GM19467 (cell line): ENCODE results near the gene RPA1.
"Not testable (repeated sequence)": the region's sequence is repeated elsewhere in the genome, so short reads cannot be mapped to it uniquely, and the experiment has no call there.

ENCODE experiments used
- ATAC-seq: cut with Tn5 transposase; IDR thresholded peaks from one replicate; pipeline ENCODE4 v1.9.1; 2021; ENCODE audit warnings: mild to moderate bottlenecking, moderate library complexity; ENCODE audit not compliant: unreplicated experiment

Gene RPA1

DNA sequence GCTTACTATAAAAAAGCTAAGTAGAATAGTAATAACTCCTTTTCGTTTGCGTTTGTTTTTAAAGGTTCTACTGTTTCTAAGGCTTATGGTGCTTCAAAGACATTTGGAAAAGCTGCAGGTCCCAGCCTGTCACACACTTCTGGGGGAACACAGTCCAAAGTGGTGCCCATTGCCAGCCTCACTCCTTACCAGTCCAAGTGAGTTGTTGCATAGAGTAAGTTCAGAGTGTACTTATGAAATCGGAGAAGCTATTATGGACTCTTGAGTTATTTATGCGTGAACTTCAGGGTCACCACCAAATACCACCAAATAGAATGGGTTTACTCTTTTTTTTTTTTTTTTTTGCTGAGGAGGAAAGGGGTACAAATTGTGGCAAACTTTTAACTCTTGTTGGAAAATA is 45.8 kb downstream of the RPA1 start:
- ATAC-seq: no peak

DNA sequence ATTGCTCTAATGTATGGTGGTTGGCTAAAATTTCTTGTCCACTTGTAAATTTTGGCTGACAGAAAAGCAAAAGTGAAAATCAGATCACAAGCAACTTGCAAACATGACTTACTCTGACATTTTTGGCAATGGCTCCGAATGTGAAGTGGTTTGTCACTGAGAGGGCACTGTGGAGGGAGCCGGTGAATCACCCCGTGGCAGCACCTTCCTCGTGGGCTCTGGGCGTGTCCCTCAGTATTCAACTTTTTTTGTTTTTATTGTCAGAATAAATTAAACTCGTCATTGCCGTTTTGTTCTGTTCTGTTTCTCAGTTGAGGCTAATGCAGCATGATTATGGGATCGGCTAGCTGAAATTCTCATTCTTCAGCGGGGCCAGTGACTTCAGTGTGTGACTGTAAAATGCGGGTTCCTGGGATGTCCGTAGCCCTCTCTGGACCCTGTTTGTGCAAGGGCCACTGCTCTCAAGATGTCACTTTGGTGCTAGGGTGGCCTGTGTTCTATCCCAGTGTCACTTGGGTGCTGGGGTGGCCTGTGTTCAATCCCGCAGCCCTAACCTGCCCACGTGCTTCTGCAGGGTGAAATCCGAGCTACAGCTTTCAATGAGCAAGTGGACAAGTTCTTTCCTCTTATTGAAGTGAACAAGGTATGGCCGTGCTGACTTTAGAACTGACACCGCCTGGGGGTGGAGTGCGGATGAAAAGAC is 48.8 kb downstream of the RPA1 start:
- ATAC-seq: no peak

DNA sequence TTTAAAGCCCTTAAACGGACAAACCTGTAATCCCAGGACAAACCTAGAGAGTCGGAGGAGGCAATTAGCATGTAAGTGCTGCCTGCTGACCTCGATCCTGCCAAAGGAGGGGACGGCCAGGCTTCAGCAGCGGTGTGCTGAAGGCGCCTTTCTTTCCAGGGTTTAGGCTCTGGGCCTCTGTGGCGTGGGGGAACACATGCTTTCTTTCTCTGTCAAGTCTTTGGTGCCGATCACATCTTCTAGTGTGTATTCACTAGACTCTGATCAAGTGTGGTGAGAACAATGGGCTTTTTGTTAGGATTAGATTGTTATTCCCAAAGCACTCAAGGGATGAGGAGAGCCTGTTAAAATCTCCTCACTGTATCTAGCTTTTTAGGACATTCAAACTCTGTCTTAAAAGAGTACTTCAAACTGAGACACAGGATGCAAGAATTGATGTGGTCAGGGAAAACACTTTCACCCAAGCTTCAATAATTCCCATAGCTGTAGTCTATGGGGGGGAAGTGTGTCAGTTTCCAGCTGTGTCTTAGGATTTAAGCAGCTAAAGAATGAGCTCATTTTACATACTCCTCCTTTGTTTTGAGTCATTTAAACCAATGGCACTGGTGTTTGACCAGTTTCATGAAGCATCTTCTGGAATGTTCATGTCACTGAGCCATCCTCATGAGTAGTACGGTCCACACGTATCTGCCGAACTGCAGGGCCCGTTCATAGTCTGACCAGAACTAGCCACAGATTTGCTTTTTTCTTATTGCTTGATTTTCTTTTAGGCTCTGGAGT is 51.2 kb downstream of the RPA1 start:
- no peak for ATAC-seq

DNA sequence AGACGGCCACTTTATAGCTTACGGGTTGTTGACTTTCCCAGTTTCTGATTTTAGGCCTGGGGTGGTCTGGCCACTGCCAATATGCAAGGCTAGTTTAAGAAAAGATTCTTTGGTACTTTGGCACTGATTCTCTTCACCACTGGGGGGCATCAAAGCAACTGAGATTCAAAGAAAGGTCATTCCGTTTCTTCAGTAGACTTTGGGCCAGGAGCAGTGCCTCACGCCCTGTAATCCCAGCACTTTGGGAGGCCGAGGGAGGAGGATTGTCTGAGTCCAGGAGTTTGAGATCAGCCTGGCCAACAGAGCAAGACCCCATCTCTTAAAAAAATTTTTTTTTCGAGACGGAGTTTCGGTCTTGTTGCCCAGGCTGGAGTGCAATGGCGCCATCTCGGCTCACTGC is 53.0 kb downstream of the RPA1 start:
- ATAC-seq: no peak

DNA sequence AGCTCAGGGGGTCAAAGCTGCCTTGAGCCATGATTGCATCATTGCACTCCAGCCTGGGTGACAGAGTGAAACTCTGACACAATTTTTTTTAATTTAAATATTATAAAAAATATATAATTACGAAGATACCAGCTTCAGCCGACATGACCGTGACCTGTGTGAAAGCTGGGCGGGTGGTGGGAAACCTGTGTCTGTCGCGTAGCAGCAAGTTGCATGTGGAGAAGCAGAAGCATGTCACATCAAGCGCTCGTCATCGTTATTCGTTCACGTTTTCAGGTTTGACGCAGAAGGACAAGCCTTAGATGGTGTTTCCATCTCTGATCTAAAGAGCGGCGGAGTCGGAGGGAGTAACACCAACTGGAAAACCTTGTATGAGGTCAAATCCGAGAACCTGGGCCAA is 53.7 kb downstream of the RPA1 start:
- ATAC-seq: no peak

DNA sequence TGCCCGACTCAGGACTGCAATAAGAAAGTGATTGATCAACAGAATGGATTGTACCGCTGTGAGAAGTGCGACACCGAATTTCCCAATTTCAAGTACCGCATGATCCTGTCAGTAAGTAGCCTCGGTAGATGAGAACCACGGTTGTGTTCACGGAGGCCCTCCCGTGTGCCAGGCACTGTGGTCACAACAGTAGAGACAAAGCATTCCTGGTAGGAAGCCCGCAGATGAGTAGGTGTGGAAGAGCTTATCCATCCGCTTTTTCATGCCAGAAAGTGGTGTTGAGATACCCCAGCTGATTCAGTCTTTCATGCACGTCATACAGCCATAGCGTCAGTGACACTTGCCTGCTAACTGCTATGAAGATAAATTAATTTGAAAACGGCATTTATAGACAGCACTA is 58.9 kb downstream of the RPA1 start:
- no peak for ATAC-seq

DNA sequence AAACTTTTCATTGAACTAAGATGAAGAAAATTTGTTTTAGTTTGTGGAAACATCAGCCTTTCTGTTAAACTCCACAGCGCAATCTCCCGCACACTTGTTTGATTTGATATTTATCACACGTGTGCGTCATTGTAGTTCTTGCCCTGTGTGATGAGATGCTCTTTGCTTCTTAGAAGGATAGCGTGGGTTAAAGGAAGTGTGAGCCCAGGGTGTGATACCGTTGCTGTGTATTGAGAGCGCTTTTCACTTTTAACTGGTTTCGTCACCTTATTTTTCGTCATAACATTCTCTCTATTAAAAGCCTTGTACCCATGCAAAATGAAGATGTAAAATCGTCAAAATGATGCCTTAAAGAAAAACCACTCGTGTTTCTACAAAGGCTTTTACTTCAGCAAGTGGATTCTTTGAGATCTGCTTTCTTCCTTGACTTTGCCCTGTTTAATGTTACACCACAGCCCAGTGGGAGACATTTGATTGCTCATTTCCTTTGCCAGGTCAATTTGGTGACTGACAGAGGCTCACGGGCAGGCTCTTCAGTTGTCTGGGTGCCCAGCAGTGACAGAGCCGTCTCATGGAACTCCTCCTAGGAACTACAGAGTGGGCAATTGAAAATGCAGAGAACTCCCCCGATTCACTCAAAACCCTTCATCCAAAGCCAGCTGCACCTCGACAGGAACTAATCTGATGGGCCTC is 61.1 kb downstream of the RPA1 start:
- ATAC-seq: no peak

DNA sequence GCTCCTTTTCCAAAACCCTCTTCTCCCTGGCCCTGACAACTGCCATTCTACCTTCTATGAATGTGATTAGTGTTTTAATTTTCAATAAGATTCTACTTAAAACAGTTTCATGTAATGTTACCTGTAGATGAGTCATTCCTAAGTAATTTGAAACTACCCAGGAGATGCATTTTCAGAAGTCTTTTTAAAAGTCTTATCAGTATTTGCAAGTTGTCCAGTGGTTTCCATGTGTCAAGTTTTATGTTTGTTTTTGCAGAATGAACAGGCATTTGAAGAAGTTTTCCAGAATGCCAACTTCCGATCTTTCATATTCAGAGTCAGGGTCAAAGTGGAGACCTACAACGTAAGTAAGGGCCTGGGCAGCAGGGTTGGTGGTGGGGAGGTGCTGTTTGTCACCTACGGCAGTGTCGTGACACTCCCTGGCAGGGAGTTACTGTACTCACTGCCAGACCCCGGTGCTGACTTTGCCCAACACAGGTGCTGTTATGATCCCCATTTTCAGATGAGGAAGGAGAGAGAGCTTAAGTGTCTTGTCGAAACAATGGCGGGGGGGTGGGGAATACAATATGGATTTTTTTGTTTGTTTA is 65.0 kb downstream of the RPA1 start:
- no peak for ATAC-seq

DNA sequence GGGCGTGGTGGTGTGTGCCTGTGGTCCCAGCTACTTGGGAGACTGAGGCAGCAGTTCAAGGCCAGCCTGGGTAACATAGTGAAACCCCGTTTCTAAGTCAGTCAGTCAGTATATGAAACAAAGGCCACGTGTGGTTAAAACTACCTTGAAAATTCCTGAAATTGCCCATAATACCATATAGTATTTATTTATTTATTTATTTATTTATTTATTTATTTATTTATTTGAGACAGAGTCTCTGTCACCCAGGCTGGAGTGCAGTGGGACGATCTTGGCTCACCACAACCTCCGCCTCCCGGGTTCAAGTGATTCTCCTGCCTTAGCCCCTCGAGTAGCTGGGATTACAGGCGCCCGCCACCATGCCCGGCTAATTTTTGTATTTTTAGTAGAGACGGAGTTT is 65.7 kb downstream of the RPA1 start:
- not testable (repeated sequence) for ATAC-seq

DNA sequence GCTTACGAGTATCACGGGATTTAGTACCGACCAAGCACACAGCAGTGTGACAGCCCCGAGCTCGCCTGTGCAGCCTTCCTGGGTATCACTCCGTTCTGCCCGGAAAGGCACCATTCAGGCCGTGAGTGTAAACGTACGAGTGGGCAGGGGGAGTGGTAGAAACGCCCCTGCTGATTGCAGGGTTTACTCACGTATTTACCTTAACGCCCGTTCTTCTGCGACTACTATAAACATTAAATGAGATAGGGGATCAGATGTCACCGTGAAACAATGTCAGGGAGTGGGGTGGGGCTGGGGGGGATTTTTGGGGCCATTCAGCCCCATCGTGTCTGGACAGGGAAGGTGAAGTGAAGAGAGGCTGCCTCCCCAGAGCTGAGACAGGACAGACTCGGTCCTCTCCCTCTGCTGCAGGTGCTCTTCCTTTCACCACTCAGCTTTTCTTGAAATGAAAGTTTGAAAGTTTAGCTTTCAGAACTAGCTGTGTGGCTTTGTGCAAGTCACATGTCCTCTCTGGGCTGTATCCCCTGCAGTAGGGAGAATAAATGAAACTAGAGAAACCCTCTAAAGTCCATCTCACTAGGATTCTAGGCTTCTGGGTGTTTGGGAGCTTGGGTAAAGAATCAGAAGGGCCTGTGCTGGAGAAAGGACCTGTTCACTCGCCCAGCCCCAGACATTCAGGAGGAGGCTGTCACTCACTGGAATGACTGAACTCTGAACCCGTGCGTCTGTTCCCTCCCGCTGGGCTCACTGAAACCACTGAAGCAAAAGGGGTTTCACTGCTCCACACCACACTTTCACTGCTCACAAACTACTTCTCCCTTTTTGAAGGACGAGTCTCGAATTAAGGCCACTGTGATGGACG is 66.7 kb downstream of the RPA1 start:
- ATAC-seq: no peak

DNA sequence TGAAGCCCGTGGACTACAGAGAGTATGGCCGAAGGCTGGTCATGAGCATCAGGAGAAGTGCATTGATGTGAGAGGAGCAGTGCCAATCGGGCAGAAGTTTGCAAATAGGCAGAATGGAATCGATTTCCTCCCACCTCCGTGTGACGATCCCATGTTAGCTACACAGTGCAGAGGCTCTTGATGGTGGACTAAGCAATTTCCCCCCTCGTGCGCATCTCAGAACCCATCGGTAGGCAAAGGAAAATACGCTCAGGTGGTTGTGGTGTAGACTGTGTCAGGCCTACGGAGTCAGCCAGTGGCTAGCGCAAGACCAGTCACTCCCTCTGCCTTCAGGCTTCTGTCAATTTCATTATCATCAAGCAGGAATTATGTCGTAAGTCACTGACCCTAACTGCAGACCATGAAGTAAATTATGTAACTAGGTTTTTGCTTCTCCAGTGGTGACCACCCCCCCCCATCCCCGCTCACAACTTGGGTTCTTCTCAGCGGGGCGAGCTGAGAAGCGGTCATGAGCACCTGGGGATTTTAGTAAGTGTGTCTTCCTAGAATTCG is 67.4 kb downstream of the RPA1 start:
- ATAC-seq: no peak

DNA sequence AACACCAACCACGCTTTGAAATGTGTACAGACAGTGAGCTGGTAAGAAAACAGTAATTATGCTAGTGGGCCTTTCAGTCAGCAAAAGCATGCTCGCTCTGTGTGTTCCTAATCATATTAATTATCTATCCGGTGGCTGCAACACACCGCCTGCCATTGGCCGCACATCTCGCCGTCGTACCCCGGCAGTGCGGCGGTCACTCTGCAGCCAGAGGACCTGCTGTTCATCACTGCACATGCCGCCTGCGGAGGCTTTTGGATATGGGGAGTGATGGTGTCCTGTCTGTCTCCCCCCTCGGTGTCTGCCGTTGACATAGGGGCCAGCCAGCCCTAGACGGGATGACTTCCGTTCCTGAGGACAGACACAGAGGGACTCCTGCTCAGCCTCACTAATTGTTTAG is 68.5 kb downstream of the RPA1 start:
- no peak for ATAC-seq

DNA sequence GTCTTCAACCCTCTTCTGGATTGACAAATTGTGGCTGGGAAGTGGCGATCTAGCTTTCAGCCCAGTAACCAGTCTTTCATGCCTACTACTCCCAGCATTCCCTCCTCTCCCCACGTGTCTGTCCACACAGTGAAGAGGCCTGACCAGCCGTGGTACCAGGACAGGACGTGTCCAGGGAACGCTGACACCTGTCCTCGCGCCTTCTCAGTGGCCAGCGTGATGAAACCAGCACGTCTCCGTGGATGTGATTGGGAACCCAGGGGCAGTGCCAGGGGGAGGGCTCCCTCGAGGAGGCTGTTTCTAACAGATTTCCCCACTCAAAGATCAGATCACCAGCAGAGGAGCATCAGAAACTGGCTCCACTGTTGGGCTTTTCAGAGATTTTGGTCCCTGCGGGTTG is 69.1 kb downstream of the RPA1 start:
- ATAC-seq: no peak

DNA sequence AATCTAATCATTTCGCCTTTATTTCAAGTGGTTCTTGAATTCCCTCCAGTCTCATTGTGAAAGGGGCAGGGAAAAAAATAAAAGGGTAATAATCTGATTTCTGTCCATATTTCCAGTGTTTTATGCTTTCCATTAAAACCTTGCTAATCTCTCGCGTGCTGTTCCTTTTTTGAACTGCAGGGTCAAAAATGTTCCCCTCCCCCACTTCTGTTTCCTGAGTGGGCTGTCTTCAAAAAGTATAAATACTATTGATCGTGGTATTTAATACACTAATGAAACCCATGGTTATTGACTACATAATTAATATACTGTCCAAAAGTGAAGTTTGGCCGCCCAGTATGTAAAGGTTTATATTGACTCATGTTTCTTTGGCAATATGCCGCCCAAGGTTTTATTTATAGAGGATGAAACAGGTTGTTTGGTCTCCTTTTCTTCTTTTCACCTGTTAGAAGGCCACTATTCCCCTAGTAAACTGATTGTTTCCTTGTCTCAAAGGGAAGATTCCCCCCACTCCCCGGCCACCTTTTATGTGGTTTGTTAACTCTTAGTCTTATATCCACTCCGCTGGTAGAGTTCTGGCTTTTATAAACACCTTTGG is 69.7 kb downstream of the RPA1 start:
- no peak for ATAC-seq

DNA sequence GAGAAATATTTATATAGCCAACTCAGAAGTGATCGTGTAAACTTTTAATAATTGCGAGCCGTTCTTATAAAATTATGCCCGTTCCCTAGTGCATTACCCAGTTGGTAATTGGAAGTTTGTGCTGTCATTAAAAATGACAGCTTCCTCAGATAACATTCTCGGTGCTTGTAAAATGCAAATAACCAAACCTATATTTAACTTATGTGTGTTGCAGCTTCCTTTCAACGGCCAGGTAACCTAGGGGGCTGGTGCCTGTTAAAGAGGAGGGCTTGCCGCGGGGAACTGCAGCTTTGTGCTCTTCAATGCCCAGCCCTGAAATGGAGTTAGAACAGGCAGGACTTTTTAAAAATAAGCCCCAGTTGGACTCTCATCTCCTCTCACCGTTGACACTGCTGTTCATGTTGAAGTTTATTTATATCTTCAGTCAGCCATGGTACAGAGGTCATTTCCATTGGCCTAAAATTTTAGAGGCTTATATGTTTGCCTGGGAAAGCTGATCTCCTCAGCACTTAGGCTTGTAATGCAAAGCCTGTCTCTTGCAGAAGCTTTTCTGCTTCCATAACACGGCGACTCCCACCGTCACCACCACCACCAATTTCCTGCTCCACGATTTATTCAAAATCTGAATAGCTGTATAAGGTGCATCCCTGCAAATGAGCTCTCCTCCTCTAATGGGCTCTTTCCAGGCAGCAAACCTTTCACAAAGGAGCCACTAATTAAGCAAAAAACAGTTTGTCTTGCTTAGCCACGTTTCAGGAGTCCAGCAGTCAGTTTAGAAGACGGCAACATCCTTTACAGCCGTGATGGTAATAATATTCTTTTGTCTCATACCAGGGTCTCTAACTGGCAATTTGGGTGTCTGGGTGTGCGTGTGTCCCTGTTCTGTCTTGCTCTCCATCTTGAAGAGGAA is 74.7 kb downstream of the RPA1 start:
- no peak for ATAC-seq

DNA sequence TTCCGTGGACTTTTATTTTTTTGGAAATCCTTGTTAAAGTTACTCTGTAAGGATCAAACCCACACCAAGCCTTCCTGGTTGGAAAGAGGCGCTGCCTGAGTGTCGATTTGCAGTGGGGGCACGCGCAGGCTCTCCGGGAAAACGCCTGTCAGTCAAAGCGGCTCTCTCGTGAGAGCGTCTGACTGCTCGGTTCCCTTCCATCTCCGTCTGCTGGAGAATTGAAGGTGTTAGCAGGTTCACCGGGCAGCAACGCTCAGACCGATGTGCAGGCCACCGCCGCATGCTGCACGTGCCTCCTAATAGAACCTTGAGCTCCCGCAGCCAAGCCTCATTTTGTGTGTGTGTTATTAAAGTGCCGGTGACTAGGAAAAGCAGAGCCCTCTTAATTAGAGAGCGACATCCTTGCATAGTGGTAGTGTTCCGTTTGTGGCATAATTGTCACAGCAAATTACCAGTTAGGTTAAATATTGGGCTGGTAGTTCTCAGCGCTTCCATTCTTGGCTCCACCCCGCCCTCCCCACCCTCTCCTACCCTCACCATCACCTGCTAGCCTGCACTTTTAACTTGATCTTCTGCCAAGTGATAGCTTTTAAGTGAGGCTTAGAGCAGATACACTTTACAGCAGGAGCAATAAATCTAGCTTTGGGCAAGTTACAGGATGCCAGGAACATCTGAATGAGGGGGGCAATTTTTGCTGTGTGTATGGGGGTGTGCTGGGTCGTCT is 75.5 kb downstream of the RPA1 start:
- ATAC-seq: no peak

DNA sequence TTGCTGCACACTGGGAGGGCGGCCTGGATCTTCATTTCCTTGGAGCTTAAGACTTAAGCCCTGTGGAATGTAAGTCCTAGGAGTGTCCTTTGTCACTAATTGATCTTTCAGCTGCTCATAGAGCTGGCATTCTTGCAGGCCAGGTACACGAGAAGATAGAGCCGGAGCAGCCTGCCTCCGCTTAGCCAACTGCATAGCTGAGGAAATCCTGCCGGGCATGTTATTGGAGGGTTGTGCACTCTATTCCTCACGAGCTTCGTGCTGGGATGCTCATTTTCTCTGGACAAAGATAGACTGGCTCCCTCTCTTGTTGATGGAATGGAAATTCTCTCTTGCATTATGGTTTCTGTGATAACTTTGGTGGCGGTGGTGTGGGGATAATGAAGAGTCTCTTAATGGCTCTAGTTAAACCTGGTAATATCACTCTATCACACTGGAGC is 76.9 kb downstream of the RPA1 start:
- ATAC-seq: no peak

DNA sequence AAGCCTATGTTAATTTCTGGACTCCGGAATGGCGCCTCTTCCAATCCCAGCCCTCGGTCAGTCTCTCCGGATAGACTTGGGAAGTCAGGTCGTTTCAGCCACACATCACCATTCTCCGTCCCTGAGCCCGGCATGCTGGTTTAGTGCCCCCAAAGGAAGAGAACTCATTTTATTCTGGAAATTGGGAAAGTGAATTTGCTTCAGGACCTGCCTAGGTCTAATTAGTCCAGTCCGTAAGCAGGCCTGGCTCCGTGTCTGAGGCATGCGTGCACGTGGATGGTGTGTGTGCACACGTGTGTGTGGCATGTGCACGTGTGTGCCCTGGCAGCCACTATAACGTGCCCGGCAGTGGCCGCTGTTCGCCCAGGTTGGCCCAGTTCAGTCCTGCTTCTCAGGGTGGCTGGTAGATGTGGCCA is 77.4 kb downstream of the RPA1 start:
- no peak for ATAC-seq
